HEK293T (cell line): ENCODE measurements around the gene DNAAF3.

Experiments
- ARNT ChIP-seq: fragments of 450-650 bp; IDR thresholded peaks from 2 replicates; pipeline ENCODE4 v1.6.1; 2017; ENCODE audit warnings: mild to moderate bottlenecking
- BHLHE40 ChIP-seq: fragments of 450-650 bp; IDR thresholded peaks from 2 replicates; pipeline ENCODE4 v1.6.1; 2016; ENCODE audit warnings: mild to moderate bottlenecking, moderate library complexity, borderline replicate concordance
- ELF4 ChIP-seq: fragments of 450-650 bp; IDR thresholded peaks from 2 replicates; pipeline ENCODE4 v1.6.1; 2017; ENCODE audit warnings: antibody characterized with exemption
- FOXK2 ChIP-seq: fragments of 450-650 bp; IDR thresholded peaks from 2 replicates; pipeline ENCODE4 v1.6.1; 2016; ENCODE audit warnings: mild to moderate bottlenecking
- FOXM1 ChIP-seq: fragments of 450-650 bp; IDR thresholded peaks from 2 replicates; pipeline ENCODE4 v1.6.1; 2017; ENCODE audit warnings: mild to moderate bottlenecking, borderline replicate concordance
- HDGF ChIP-seq: fragments of 450-650 bp; IDR thresholded peaks from 2 replicates; pipeline ENCODE4 v1.6.1; 2017; ENCODE audit warnings: antibody characterized with exemption, borderline replicate concordance
- L3MBTL2 ChIP-seq: fragments of 450-650 bp; conservative IDR thresholded peaks from 2 replicates; pipeline ENCODE4 v1.6.1; 2016; ENCODE audit warnings: mild to moderate bottlenecking
- NFRKB ChIP-seq: fragments of 450-650 bp; IDR thresholded peaks from 2 replicates; pipeline ENCODE4 v1.6.1; 2016; ENCODE audit warnings: mild to moderate bottlenecking, moderate library complexity
- PKNOX1 ChIP-seq: fragments of 450-650 bp; IDR thresholded peaks from 2 replicates; pipeline ENCODE4 v1.6.1; 2016
- SP1 ChIP-seq: fragments of 450-650 bp; IDR thresholded peaks from 2 replicates; pipeline ENCODE4 v1.6.1; 2017
- SUZ12 ChIP-seq: fragments of 450-650 bp; IDR thresholded peaks from 2 replicates; pipeline ENCODE4 v1.6.1; 2016; ENCODE audit warnings: mild to moderate bottlenecking
- TARDBP ChIP-seq: fragments of 450-650 bp; IDR thresholded peaks from 2 replicates; pipeline ENCODE4 v1.6.1; 2016
- ZNF384 ChIP-seq: fragments of 450-650 bp; IDR thresholded peaks from 2 replicates; pipeline ENCODE4 v1.6.1; 2016

- TF ChIP-seq NFRKB (no peak), SP1 (no peak), SUZ12 (no peak), TARDBP (no peak), FOXM1 (no peak), BHLHE40 (no peak), ZNF384 (no peak), HDGF (no peak), ARNT (no peak), PKNOX1 (no peak), FOXK2 (no peak), ELF4 (no peak), L3MBTL2 (no peak)
Measured at GRCh38 chr19:55208880-55209692, 42.7 kb upstream of the DNAAF3 start, which contains the start of gene PTPRH.
